ENCODE data around the gene TTC9B.

GRCh38 chr19:40231544-40232424, 13.6 kb upstream of the TTC9B start:
- TF ChIP-seq ESRRG (CRISPR knock-in tag; IDR thresholded peaks at IDR 0.05) (no peak), SNAI2 (CRISPR knock-in tag; IDR thresholded peaks at IDR 0.05) (no peak), TCF4 (CRISPR knock-in tag; IDR thresholded peaks at IDR 0.05; ENCODE audit: borderline replicate concordance) (no peak), TOX (CRISPR knock-in tag; IDR thresholded peaks at IDR 0.05; ENCODE audit: borderline replicate concordance) (no peak), RARB (CRISPR knock-in tag; IDR thresholded peaks at IDR 0.05) (no peak), PPARA (CRISPR knock-in tag; IDR thresholded peaks at IDR 0.05; ENCODE audit: borderline replicate concordance) (no peak), ZFP30 (CRISPR knock-in tag; IDR thresholded peaks at IDR 0.05) (no peak), PATZ1 (CRISPR knock-in tag; IDR thresholded peaks at IDR 0.05; ENCODE audit: borderline replicate concordance) (no peak)
- TF ChIP-seq, protein P1, sequence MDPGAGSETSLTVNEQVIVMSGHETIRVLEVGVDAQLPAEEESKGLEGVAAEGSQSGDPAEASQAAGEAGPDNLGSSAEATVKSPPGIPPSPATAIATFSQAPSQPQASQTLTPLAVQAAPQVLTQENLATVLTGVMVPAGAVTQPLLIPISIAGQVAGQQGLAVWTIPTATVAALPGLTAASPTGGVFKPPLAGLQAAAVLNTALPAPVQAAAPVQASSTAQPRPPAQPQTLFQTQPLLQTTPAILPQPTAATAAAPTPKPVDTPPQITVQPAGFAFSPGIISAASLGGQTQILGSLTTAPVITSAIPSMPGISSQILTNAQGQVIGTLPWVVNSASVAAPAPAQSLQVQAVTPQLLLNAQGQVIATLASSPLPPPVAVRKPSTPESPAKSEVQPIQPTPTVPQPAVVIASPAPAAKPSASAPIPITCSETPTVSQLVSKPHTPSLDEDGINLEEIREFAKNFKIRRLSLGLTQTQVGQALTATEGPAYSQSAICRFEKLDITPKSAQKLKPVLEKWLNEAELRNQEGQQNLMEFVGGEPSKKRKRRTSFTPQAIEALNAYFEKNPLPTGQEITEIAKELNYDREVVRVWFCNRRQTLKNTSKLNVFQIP (CRISPR knock-in tag; IDR thresholded peaks at IDR 0.05; ENCODE audit: borderline replicate concordance, low read depth), result no peak
